GM21447 (cell line): ENCODE results near the gene AQP10.
"Not testable (repeated sequence)": the region's sequence is repeated elsewhere in the genome, so short reads cannot be mapped to it uniquely, and the experiment has no call there.

ENCODE experiments used
- ATAC-seq: cut with Tn5 transposase; IDR thresholded peaks from one replicate; pipeline ENCODE4 v1.9.1; 2021; ENCODE audit not compliant: unreplicated experiment

Gene AQP10

DNA sequence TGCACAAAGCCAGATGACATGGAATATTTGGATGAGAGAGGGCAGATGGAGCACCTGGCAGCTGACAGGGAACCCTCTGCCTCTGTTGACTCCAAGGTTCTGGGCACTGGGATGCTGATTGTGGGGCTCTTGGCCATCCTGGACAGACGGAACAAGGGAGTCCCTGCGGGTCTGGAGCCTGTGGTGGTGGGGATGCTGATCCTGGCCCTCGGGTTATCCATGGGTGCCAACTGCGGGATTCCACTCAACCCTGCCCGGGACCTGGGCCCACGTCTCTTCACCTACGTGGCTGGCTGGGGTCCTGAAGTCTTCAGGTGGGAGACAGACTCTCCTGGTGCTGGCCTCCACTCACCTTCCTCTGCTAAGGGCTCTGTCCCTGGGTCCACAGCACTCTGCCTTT, 2.6 kb downstream of the AQP10 start:
- no peak for ATAC-seq

DNA sequence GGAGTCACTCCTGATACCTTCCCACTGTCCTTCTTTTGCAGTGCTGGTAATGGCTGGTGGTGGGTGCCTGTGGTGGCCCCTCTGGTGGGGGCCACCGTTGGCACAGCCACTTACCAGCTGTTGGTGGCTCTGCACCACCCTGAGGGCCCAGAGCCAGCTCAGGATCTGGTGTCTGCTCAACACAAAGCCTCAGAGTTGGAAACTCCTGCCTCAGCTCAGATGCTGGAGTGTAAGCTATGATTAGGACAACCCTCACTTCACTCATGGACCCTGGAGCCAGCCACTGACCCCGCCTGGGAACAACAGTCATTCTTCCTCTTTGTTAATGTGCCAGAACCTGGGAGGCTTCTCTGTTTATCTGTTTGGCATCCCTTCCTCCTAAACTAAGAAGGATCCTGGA, 3.3 kb downstream of the AQP10 start:
- no peak for ATAC-seq

DNA sequence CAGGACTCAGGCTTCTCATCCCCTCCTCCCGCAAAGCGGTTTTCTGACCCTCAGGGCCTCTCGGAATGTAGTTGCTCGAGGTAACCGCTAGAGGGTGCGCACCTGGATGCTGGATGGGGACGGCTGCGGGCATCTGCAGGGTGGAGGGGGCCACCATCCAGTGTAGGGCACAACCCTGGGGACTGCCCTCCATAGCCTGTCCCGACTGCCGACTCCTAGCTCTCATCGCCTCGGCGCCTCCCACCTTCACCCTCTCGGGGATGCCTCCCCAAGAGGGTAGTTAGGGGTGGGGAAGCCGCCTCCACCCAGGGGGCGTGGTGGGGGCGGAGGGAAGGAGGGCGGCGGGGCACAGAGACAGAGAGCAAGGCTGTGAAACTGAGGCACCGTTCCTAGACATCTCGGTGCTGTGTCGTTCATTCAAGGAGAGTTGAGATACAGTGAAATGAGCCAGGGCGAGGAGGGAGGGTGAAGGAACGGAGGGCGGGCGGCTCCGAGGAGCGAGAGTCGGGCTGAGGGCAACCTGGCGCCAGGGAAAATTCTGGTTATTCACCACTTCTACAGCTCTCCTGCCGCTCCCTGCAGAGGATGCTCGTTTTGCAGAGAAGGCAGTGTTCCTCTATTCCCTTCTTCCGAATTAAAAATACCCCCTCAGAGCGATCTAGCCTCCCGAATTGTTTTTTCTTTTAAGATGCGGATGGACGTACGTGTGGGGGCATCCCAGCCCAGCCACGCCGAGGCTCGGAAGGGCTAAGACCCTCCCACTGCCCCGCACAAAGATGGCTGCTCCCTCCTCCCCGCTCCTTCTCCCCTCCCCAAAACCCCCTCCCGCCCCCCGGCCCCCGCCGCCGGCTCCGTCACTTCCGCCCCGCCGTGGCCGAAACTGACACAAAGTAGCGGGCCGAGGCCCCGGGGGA, 4.0 kb downstream of the AQP10 start, which contains the start of gene ATP8B2:
TSS of gene ATP8B2 (plus strand) at position 857 of the 914 bp plus-strand sequence. CDS start 2,617 bp downstream, outside the sequence.
- peak; percentile 42 for ATAC-seq

DNA sequence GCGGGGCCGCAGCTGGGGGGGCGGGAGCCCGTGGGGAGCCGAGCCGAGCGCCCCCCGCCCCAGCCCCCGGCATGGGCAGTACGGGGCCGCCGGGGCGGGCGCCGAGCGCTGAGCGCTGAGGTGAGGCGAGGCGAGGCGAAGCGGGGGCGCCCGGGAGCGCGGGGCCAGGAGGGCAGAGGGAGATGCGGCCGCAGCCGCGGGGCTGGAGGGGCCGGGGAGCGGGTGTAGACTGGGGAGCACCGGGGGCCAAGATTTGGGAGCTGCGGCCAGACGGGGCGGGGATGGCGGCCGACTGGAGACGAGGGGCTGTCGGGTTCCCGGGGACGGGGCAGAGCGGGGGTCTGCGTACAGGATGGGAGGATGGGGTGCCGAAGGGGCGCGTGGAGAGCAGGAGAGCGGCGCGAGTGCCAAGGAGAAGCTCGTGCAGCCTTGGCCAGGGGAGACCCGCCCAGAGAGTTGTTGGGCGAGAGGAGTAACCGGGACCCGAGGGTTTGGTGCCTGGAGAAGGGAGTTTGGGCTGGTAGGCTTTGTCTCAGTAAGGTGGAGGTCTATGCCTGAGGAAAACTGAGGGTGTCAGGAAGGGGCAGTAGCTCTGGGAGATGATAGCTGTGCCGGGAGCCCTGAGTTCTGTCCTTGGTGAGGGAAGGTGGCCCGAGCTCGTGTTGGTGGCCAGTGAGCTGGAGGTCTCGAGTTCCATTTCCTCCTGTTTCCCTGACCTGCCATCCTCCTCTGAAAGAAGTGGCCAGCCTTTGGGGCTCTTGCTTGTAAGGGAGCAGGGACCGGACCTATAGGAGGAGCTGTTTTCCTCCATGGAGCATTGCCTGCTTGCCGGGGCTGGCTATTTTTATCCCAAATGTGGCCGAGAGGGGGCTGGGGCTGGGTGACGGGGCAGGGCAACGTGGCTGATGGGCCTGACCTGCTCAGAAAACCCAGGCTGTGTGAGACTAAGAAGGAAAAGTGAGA, 5.0 kb downstream of the AQP10 start:
- no peak for ATAC-seq

DNA sequence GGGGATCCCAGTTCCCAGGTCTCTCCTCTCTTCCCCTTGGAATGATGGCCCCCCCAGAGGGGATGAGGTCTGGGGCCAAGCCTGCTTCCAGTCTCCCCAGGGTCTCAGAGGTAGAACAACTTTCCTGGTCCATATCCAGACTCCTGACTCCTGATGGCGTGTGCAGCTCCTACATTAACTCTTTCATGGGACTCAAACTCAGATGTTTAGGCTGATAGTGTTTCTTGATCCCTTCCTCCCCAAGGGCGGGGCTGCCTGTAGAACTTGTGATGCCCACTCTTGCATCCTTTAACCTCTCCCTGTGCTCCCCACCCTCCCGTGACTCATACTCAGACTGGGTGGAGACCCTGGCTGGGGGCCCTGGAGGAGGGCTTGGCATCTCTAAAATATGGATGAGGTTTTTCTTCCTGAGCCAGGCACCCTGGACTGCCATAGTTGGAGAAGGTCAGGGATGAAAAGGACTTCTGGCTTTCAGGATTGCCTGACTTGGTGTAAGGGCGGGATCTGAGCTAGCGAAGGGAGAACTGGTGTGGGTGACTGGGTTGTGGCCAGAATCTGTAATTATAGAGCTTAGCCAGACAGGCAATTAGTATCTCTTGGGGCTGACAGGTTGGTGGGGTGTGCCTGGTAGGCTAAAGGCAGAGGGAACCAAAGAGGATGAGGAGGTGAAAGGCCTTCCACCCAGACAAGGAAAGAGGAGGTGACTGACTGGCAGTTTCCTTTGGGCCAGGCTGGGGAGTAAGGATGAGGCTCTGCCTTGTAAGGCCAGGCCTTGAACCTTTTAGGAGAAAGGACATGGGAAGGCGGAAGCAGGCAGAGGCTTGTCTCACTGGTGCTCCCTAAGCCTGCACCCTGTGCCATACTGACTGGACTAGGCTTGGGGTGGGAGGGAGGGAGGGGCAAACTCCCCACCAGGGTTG, 5.9 kb downstream of the AQP10 start:
- no peak for ATAC-seq

DNA sequence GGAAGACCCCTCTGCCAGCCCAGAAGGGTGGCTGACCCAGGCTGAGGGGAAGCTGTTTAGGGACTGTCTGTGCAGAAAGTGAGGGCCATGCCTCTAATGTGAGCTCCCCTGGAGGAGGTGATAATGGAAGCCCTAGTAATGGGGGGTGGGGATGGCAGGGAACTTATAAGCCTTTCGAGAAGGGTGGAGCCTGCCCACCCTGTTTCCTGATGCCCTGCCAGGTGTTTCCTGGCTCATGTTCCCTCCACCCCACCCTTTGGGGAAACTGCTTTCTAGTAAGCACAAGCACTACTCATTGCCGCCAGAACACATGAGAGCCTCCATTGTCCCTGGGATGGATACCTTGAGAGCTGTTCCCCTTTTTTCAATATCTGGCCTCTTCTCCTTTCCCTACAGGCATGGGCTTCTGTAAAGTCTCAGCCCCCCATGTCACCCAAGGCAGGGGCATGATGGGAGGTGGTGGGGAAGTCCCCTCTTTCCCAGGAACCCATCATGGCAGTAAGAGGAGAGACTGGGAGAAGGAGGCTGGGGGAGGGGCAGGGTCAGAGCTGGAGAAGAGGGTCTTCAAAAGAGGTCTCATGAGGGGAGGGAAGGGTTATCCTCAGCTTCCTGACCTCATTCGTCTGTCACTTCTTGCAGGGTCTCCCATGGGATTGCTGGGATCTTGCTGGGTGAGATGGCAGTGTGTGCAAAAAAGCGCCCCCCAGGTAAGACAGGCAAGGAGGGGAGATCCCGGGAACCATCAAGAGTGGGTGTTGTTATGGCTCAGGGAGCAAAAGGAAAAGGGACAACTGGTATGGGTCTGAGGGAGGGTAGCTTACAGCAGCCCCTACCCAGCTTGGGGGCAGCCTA, 6.8 kb downstream of the AQP10 start:
- ATAC-seq = no peak

DNA sequence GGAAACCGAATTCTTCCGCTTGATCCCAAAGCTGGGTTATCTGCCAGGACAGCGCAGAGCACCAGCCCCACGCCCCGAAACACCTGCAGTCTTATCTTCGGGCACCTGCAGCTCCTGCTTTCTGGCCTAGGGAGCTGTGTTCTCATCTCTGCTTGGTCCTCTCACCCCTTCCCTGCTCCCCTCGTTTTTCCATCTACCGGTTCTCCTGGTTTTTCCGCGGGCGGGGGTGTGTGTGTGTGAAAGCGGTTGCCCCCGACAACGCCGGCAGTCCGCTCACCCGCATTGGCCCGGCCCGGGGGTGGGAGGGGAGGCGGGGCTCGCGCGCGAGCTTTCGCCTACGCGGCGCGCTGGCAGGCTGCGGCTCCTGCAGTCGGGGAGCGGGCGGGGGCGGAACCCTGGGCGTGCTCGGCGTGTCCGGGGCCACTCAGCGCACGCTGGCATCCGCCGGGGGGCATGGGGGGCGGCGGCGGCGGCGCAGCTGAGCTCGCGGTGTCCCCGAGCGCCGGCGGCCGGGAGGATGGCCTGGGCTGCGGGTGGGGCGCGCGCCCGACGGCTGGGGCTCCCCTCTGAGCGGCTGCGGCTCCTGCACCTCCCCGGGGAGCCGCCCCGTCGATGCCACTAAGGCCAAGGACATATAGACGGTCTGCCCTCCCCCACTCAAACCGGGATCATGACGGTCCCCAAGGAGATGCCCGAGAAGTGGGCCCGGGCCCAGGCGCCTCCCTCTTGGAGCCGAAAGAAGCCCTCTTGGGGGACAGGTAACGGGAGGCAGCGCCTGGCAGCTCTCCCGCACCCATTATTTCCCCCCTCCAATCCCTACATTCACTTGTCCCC, 7.6 kb downstream of the AQP10 start:
- ATAC-seq = no peak

DNA sequence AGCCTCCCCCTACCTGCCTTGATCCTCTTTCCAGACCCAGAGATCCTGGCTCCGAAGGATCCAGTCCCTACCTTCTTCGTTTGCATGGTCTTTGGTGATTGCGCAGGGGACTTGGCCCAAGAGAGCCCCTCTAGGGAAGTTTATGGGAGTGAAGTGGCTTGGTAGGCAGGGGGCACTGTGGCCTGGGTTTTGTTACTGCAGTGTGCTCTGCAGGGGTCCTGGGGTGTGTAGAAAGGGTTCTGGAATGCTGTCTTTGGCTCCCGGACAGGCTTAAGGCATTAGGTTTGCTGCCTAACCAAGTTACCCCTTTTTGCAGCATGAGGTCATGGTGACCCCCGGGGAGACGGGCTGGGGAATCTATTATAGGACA, 8.2 kb downstream of the AQP10 start:
- ATAC-seq = no peak

DNA sequence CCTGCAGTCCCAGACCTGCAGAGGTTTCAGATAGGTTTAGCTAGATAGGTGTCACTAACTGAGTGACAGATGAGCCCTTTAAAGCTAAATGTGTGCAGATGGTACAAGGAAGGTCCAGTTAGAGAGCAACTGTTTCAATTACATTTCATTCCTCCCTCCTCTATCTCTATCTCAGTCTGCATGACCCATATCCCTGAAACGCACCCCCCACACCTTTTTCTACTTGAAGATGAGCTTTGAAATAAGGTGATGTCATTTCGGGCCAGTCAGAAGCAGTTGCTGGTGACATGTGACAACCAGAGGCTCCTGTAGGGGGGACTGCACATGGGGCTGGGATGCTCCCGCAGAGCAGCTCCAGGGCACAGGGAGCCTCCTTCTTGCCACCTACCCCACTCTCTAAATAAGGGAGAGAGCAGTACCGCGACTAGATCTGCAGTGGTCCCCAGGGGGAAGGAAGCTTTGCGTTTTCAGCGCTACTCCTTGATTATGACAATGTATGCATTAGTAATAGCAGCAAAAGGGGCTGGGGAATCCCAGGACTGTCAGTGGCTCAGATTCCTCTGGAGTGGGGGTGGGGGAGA, 8.7 kb downstream of the AQP10 start:
- ATAC-seq = no peak

DNA sequence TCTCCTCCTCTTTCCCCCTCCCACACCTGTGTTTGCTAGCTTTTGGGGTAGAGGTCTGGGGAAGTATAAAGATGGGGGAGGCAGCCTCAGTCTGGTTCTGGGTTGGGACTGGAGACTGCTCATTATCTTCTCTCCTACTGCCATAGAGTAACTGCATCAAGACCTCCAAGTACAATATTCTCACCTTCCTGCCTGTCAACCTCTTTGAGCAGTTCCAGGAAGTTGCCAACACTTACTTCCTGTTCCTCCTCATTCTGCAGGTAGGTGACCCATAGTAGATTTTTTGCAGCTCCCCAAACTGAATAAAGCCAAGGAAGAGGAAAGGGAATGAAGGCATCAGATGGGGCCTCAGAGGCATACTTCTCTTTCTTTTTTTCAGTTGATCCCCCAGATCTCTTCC, 9.8 kb downstream of the AQP10 start:
- ATAC-seq = no peak

DNA sequence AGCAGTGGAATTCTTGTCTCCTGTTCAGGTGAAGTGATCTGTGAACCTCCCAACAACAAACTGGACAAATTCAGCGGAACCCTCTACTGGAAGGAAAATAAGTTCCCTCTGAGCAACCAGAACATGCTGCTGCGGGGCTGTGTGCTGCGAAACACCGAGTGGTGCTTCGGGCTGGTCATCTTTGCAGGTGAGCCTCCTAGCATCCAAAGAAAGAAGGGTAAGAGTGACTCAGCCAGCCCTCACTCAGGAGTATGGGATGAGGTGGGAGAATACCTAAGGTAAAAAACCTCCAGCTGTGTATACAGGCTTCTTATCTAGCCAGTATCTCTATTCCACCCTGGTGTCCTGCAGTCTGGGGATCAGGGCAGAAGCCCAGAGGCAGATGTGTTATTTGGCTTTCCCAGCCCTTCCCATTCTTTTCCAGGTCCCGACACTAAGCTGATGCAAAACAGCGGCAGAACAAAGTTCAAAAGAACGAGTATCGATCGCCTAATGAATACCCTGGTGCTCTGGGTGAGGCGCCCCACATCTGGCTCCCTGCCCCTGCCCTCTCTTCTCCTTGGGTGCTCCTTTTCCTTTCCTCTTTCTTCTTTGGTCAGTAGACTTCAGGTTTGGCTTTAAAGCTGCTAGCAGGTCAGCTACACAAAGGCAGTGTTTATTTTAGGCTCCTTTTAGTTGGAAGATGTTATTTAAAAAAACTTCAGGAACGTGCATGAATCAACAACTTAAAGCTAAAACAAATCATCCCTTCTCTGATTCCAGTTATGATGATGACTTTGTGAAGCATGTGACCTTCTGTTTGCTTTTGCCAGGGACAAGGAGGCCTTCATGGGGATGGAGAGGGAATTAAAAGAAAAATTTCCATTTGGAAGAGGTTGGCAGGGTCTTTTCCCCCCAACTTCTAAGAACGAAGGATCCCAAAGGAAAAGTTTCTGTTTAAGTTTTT, 13.5 kb downstream of the AQP10 start:
- no peak for ATAC-seq

DNA sequence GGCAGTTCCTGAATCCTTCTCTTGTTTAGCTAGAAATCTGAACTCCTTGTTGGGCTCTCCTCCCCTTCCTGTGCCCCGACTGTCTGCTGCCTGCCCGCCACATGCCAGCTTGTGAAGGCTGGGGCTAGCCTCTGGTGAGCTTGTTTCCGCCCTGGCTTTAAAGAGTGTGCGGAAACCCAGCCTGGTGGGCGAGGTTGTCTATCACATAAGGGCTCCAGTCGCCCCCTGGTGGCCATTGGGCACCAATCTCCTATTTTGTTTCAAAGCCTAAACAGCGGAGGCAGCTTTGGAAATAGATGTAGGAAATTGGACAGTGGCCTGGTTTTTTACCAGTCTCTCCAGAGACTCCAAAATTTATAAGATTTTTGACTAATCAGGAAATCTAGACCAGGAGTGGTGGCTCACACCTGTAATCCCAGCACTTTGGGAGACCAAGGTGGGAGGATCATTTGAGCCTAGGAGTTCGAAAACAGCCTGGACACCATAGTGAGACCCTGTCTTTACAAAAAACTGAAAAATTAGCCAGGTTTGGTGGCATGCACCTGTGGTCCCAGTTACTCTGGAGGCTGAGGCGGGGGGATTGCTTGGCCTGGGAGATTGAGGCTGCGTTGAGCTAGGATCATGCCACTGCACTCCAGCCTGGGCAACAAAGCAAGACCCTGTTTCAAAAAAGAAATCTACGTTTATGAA, 14.3 kb downstream of the AQP10 start:
- ATAC-seq = no peak

DNA sequence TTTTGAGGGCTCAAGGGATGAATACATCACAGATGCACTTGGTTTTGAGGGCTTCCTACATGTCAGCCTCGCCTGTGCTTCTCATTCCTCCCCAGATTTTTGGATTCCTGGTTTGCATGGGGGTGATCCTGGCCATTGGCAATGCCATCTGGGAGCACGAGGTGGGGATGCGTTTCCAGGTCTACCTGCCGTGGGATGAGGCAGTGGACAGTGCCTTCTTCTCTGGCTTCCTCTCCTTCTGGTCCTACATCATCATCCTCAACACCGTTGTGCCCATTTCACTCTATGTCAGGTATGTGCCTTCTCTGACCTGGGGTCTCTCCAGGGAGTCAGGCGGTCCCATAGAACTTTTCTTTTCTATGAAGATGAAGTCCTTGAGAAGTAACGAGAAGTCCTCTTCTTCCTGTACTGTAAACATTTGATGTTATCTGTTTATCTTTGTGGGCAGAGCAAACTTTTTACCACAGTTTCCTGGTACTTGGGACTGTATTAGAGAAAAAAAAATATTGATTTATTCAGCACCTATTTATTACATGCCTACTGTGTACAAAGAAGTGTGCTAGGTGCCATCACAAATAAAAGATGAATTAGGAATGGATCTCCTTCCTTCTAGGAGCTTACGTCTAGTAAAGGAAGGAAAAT, 16.5 kb downstream of the AQP10 start:
- no peak for ATAC-seq

DNA sequence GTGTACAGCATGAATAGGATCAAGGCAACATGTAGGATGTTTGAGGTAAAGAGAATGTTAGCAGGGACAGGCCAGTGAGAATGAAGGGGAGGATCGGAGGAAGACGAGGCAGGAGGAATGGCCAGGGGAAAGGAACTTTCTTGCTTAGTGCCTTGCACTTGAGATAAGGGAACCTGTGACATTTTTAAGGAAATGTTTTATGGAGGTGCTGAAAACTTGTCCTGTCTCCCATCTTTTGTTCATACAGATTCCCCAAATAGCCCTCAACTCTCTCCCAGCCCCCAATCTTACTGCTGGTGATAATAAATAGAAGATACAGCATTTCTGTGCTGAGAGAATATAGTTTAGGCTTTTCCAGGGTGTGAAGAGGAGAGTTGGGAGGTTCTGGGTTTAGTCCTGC, 18.0 kb downstream of the AQP10 start:
- ATAC-seq = no peak

DNA sequence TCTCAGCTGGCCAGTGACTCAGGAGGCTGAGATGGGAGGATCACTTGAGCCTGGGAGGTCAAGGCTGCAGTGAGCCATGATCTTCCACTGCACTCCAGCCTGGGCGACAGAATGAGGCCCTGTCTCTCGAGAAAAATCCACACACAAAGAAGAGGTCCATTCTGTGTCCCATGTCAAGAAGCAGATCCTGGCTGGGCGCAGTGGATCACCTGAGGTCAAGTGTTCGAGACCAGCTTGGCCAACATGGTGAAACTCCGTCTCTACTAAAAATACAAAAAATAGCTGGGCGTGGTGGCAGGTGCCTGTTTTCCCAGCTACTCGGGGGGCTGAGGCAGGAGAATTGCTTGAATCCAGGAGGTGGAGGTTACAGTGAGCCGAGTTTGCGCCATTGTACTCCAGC, 20.5 kb downstream of the AQP10 start:
- ATAC-seq = not testable (repeated sequence)

DNA sequence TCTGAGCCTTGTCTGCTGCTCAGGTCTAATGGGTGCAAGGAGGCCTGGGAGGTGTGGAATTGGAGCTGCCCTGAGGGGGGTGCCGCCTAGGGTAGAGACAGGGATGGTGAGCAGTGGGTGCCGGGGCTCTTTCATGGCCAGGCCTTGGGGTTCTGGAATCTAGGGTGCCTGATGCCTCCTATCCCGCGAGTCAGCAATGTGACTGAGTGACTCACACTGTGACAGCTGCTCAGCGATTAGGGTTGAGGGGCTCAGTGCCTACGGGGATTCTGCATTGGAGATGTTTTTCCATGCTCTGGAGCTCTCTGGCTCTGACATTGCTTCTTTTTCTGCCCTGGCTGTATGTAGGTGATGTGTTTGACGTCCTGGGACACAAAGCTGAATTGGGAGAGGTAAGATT, 21.2 kb downstream of the AQP10 start:
- no peak for ATAC-seq
